ENCODE measurements around the gene TRIM7.

TRIM7 gene

DNA sequence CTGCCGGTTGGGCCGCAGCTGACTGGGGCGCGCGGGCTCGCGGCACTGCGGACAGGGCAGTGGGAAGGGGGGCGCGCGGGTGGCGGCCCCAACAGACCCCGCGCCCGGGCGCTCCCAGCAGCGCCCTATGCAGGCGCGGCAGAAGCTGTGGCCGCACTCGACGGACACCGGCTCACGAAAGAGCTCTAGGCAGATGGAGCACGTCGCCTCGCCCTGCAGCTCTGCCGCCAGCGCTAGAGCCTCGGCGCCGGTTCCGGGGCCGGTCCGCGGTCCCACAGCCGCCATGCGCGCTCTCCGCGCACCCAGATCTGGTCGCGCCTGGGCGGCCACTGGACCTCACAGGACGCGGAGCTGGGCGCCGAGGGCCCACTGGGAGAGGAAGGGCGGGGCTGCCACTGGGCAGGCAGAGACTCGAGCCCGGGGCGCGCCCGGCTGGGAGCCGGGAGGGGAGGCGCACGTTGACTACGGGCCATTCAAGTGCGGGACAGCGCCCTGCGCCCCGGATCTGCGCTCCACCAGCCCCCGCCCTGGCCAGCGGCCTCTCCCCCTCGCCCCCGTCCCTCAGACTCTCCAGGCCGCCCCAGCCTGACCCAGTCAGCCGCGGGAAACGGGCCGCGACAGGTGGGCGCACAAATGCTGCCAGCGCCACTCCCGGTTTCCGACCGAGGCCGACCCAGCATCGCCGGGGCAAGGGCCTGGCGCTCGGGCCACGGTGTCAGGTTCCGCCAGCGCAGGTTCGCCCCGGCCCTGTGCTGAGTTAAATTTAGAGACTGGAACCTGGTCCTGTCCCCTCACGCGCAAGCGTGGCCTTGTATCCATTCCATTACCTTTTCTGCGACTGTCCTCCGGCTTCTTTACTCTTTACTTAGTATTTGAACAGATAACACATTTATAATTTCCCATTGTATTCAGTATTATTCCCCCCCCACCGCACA, at the start of gene TRIM7:
TRIM7 (minus strand) TSS at position 371 of the 935 bp plus-strand sequence; CDS start at position 285, 86 bp downstream.
- DNase-seq (ENCODE audit: low read depth, low spot score): no peak

DNA sequence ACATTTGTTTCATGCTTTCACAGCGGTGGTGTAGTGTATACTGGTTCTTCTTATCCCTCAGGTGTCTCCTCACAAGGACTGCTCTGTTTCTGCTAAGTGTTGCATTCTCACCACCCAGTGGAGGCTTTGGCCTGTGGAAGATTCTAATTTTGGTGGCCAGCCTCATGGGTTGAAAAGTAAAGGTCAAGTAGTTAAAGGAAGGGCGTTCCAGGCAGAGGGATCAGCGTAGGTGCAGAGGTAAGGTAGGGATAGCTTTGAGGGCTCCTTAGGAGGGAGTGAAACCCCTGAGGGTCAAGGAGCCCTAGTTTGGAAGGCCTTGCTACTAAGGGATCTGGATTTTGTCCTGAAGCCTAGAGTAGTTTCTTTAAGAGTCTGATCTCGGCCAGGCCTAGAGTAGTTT, 43.3 kb upstream of the TRIM7 start:
- no peak for DNase-seq (ENCODE audit: low read depth, low spot score)

DNA sequence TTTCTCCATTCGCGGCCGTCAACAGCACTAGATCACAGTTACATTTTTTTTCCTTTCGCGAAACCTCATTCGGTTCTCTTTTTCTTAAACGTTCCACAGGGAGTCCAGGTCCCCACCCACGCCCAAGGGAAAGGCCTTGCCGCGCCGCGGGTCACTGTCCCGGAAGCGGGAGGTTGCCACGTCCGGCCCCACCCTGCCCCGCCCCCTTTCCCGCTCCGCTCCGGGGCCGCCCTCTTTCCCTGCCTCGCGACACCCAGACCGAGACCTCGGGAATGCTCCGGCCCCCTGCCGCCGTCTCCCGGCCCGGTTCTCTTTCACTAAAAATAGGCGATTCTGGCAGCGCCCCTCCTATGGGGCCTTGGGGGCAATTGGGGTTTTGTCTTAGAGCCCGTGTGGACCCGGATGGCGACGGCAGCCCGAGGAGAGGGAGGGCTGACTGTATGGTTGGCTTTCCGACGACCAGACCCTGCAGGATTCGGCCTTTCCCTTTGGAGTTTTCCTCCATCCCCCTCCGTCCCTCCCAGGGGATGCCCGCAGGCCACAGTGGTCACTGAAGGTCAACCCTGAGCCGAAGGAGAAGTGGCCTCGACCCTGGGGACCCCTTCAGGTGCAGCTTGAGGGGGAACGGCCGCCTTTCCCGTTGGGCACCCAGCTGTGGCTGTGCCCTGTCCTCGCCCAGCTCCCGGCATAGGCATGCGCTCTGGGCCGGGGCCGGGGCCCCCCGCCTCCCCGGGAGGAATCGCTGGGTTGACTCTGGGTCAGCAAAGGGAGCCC, 41.5 kb upstream of the TRIM7 start:
- DNase-seq (ENCODE audit: low read depth, low spot score): peak; percentile 55

DNA sequence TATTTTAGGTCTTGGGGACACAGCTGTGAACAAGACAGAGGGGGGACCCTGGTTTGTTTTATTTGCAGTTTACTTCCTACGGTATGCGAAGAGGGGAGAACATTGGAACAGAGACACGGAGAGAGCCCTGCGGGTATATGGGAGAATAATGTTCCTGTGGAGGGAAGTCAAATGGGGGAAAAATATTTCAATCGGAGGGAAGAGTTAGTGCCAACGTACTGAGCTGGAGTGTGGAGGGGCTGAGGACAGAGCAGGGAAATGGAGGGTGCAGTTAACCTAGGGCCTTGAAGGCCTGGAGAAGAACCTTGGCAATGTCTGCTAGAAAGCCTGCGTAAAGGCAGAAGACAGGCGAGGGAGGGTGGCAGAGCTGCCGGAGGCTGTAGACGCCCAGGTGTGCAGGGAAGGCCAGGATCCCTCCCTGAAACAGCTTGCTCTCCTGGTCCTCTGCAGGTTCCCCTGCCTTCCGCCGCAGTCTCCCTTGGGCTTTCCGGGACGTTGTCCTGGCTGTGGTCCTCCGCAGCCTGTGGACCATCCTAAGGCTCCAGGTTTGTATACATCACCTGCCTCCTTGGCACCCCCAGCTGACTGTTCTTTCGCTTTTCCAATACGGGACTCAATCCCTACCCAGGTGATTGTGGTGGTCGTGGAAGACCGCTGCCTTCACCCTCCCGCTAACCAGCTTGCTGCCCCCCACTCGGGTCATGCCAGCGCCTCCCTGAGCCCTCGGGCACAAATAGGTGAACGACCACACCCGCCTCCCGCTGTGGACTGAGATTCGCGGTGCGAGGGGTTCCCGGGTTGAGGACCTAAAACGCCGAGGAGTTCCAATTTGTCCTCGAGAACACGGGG, 40.7 kb upstream of the TRIM7 start:
- no peak for DNase-seq (ENCODE audit: low read depth, low spot score)

DNA sequence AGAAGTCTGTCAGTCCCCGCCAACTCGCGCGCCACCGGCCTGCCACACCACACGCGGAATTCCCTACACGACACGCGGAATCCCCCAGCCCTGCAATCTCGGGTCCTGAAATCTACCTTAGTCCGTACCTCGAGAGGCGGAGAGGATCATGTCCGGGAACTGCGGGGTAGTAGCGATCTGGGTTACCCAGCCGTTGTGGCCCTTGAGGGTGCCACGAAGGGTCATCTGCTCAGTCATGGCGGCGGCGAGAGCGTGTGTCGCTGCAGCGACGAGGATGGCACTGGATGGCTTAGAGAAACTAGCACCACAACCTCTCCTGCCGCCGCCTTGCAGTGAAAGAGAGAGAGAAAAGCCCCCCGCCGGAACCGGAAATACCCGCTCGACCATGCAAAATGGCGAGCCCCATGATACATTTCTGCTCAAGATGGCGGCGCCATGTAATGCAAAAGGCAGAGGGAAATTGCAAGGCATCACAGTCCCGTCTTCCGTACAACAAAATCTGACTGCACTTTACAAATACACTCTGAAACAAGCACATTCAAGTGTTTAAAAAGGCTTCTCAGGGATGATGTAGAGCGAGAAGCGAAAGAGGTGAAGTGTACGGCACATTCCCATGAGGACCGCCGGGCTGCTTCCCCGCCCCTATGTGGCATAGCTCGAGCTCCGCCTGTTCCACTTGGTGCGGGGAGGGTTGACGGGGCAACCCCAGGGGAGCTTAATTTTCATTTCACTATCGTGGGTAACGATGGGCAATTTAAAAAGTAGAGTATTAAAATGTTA, 38.8 kb upstream of the TRIM7 start, which contains the start of gene RACK1:
RACK1 (minus strand) TSS at position 343 of the 780 bp plus-strand sequence; CDS start at position 237, 106 bp downstream.
- DNase-seq (ENCODE audit: low read depth, low spot score): peak; percentile 80

DNA sequence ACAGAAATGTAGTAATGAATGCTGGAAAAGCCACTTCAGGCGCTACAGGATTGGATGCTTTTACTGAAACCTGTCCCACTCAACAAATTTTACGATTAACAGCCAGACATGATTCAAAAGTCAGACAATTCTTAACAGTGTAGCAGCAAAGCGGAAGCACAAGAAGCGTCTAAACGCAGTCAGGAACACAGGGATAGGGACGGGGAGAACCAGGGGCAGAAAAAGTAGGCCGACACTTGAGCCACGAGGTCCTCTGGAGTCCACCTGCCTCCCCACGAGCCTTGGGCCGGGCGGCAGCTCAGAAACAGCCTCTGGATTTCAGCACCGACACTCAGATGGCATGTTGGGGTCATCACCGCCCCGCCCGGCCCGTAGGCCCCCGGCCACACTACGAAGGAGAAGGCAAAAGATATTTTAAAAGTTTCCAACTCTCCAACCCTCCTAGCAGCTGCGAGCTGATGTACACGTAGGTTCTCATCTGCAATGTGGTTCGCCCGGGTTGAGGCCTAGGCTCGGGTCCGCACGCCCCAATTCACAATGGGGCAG, 38.1 kb upstream of the TRIM7 start:
- DNase-seq (ENCODE audit: low read depth, low spot score): no peak

DNA sequence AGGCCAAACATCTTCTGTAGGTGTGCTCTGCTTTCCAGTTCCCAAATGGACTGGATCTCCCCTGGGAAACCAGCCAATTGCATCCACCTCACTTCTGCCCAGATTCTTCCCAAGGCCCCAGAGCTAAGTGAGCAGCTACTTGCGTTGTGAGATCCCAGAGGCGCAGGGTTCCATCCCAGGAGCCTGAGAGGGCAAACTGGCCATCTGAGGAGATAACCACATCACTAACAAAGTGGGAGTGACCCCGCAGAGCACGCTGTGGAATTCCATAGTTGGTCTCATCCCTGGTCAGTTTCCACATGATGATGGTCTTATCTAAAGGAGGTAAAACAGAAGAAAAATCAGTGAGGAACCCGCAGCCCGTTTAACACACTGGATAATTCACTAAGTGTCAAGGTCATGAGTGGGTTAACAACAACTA, 37.0 kb upstream of the TRIM7 start:
- no peak for DNase-seq (ENCODE audit: low read depth, low spot score)

DNA sequence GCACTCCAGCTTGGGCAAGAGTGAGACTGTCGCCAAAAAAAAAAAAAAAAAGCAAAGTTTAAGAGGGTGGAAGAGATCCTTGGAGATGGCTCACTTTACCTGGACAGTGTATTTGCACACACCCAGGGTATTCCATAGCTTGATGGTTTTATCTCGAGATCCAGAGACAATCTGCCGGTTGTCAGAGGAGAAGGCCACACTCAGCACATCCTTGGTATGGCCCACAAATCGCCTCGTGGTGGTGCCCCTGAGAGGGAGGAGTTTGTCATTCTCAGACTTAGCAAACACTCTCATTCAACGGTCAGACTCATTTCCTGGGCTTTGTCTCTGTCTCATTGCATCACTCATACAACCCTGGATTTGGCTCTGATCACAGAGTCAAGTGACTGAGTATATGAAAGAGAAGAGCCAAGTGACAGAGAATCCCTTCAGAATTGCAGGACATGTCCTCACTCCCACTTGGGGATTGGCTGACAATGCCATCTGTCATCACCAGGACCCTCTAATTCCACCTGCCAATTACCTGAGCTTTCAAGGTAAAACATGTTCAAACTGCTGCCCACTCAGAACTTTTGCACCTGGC, 36.5 kb upstream of the TRIM7 start:
- DNase-seq (ENCODE audit: low read depth, low spot score): no peak

DNA sequence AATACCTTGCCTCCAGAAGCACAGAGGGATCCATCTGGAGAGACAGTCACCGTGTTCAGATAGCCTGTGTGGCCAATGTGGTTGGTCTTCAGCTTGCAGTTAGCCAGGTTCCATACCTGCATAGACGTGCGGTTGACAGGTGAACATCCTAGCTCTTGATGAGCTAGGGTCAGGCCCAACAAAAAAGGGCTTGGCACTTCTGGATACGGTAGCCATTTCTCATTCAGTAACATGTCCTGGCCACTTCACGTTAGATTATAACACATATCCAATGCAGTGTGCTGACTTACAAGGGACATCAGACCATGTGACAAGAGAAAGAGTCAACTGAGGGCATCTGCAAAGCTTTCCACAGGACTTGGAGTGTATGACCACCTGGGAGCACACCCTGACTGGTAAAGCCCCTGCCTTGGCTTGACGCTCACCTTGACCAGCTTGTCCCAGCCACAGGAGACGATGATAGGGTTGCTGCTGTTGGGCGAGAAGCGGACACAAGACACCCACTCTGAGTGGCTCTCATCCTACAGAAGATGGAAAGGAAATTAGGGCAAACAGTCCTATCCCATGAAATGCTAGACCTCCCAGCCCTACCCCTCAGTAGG, 34.2 kb upstream of the TRIM7 start:
- DNase-seq (ENCODE audit: low read depth, low spot score): no peak

DNA sequence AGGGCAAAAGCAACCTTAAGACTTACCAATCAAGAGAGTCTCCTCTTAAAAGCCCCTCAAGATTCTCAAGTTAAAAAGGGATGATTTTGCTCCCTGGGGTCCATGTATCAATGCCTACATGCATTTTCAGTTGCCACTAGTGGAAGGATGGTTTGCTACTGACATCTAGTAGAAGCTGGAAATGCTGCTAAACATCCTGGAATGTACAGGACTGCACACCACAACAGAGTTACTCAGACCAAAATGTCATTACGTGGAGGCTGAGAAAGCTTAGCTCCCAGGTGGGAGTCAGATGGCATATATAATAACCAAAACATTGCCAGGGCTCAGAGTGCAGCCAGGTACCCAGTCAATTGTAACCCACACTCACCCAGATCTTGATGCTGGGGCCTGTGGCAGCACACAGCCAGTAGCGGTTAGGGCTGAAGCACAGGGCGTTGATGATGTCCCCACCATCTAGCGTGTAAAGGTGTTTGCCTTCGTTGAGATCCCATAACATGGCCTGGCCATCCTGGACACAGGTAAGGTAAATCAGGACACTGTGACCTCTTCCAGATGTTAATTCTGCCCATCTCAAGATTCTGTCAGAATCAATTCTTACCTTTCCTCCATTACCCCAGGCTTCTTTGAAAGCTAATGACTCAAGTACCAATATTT, 32.9 kb upstream of the TRIM7 start:
- DNase-seq (ENCODE audit: low read depth, low spot score): no peak

DNA sequence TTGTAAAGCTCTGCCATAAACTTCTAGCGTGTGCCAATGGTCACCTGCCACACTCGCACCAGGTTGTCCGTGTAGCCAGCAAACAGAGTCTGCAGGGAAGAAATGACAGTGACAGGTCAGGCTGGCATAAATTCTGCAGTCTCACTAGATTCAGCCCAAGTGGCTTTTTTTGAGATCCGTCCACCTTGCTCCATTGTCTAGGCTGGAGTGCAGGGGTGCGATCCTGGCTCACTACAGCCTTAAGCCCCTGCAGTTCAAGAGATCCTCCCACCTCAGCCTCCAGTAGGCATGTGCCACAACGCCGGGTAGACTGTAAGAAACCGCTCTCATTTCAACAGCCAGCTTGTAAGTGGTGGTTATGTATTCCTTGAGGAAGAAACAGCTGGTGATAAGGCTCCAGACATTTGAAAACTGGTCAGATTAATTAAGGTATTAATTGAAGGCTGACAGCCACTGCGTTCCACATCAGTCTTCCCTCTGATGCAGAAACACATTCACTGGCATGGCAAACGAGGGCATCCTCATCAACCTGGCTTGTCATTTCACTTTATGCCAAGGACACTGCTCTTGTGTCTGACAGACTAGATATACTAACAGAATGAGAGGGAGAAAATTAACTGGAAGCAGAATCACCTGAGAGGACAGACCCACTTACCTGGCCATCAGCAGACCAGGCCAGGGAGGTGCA, 32.1 kb upstream of the TRIM7 start:
- no peak for DNase-seq (ENCODE audit: low read depth, low spot score)

DNA sequence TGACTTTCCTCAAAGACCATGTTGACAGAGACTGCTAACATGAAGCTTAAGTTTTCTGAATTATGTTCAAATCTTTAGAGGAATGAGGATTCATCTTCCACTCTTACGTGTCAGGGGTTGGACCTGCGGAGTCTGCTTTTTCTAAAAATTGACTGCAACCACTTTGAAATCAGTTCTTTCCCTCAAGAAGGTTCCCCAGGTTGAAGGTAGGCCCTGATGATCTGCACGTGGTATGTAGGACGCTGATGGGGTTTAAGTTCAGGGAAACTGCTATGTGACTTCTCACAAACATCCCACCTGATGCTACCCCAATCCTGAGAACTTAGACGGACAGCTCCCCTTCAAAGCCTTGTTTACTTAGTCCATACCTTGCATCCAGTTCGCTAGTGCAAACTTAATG, 31.5 kb upstream of the TRIM7 start:
- no peak for DNase-seq (ENCODE audit: low read depth, low spot score)

DNA sequence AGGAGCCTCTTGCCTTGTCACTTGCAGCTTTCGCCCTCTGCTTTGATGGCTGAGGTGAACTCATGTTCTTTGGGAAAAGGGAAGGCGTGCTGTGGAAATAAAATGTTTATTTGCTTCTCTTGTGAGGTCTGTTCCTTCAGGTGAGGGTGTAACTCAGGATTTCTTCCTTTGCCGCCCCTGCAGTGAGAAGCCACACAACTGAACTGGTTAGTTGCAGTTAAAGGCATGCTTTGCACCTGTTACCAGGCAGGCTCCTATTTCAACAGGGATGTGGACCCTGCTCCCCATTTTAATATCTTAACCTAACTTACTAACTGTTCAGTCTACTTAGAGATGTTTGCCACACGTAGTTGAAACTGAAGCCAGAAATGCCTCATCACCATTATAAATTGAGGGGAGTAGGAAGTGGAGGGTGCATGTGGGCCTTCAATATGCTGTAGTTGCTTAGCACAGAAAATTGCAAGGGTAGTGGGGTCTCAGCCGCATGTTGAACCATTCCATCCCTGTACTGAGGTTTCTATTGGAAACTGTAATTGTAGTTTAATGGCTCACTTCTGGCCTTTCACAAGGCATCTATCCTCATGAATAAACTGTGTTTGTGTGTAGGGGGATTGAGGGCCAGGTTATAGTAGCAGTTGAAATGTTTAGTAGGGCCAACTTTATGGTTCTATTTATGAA, 30.8 kb upstream of the TRIM7 start:
- no peak for DNase-seq (ENCODE audit: low read depth, low spot score)

DNA sequence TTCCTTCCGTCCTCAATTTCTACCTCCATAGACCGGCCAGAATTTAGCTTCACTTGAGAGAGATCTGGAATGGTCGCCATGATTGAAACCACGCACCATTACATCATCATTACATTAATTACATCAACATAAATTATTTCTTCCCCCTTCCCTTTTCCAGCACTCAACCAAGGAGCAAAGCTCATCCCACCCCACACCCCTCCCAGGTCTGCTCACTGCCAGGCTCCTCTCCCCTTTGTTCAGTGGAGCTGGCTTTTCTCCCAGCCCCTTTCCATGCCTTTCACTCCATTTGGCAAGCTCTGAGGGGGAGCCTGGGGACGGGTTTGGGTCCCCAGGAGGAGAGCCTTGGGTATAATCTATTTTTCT, 30.3 kb upstream of the TRIM7 start:
- no peak for DNase-seq (ENCODE audit: low read depth, low spot score)

DNA sequence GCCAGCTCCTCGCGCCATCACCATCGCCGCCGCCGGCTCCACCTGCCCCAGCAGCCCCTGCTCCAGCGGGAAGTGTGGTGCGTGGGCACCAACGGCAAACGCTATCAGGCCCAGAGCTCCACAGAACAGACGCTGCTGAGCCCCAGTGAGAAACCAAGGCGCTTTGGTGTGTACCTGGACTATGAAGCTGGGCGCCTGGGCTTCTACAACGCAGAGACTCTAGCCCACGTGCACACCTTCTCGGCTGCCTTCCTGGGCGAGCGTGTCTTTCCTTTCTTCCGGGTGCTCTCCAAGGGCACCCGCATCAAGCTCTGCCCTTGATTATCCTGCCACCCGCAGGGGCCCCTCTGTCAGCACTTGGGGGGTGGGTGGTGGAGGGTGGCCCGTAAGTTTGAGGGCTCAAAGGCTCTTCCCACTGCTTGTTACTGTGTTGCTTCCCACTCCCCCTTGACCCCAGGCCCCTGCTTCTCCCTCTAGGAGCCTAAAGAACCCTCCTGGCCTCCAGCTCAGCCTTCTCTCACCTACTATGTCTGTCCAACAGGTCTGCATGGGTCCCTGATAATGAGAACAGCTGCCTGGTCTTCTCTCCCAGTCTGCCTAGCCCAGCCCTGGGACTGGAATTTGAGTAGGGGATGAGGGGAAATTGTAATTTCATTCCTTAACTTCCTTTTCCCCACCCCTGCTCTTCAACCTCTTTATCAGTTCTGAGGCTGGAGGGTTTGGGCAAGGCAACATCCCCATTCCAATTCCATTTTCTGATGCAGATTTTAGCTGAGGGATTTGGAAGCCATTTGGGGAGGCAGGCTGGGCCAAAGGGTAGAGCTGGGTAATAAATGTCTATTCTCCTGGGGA, 29.7 kb upstream of the TRIM7 start:
- DNase-seq (ENCODE audit: low read depth, low spot score): no peak

DNA sequence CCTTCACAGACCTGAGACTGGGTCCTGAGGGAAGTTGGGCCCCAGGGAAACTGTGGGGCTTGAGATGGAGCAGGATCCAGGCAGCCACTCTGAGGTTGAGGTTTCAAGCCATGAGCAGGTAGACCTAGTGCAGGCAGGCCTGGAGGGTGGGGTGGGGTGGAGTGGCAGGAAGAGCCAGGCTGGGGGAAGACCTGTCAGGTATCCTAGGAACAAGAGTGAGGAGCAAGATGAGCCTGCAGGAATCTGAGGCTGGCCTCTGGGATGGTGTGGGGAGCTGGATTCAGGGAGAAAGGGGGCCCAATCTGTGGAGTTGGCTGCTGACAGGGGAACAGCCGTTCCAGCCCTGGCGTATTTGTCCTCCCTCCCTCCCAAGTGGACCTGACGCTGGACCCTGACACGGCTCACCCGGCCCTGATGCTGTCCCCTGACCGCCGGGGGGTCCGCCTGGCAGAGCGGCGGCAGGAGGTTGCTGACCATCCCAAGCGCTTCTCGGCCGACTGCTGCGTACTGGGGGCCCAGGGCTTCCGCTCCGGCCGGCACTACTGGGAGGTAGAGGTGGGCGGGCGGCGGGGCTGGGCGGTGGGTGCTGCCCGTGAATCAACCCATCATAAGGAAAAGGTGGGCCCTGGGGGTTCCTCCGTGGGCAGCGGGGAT, 28.9 kb upstream of the TRIM7 start:
- DNase-seq (ENCODE audit: low read depth, low spot score): no peak

Measured in smooth muscle cell of the brain vasculature (primary cell).